Measurements from ENCODE around the gene TIGD2.

GRCh38 chr4:89121387-89122068 lies 10.2 kb downstream of the TIGD2 start:
- TF ChIP-seq, protein P1, sequence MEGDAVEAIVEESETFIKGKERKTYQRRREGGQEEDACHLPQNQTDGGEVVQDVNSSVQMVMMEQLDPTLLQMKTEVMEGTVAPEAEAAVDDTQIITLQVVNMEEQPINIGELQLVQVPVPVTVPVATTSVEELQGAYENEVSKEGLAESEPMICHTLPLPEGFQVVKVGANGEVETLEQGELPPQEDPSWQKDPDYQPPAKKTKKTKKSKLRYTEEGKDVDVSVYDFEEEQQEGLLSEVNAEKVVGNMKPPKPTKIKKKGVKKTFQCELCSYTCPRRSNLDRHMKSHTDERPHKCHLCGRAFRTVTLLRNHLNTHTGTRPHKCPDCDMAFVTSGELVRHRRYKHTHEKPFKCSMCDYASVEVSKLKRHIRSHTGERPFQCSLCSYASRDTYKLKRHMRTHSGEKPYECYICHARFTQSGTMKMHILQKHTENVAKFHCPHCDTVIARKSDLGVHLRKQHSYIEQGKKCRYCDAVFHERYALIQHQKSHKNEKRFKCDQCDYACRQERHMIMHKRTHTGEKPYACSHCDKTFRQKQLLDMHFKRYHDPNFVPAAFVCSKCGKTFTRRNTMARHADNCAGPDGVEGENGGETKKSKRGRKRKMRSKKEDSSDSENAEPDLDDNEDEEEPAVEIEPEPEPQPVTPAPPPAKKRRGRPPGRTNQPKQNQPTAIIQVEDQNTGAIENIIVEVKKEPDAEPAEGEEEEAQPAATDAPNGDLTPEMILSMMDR (IDR thresholded peaks at IDR 0.05), result no peak
- TF ChIP-seq POLR2A (IDR thresholded peaks at IDR 0.05), result no peak

Data from lower leg skin (tissue), 3 donors.